K562 (cell line): Measurements from ENCODE around the gene RFX3. TPM values are rescaled to one million over a fixed set of nuclear protein-coding genes. Genes with fewer than 3 reads are reported as not detected.

Experiments
- ATAC-seq: fragments of 200-7000 bp; cut with Tn5 transposase; 3 replicates; pipeline ENCODE4 v1.9.1; 2020; ENCODE audit warnings: moderate library complexity
- BruUV-seq: library from RNA; stranded (reverse); fragments of 400-500 nt; replicated peaks from 2 replicates; lab custom pipeline; 2021; lab: Mats Ljungman, UMichigan
- CTCF ChIA-PET: fragments of 300-600 bp; formaldehyde crosslinking; extraction: SDS; loops from one replicate; lab custom pipeline; 2021; ENCODE audit warnings: low intra/inter-chr PET ratio; lab: Yijun Ruan, JAX
- POLR2A ChIA-PET: fragments of 300-600, 350-650 bp; sonication (Branson Sonifier 250); formaldehyde crosslinking; extraction: SDS; loops from one replicate; lab custom pipeline; 2021; ENCODE audit warnings: antibody characterized with exemption, inconsistent platforms; lab: Yijun Ruan, JAX
- DNase-seq, 4 experiments: peaks; one replicate each; pipeline versions ENCODE4 v3.0.0 to v3.0.0-alpha.2; 2011 to 2018; ENCODE audit warnings: low spot score in 3 of 4, mixed read lengths in 3 of 4; ENCODE audit errors: extremely low read depth in 1 of 4
- FAIRE-seq: peaks from 2 replicates; lab custom pipeline; 2011; peaks lifted over from hg19 to GRCh38; lab: Jason Lieb, UNC
- H2AFZ ChIP-seq: 2 replicates; pipeline ENCODE4 v1.6.0; 2011; ENCODE audit warnings: low read depth, low read length, control low read depth, inconsistent platforms
- H3K27ac ChIP-seq: fragments of 200-600 bp; 3 replicates; pipeline ENCODE4 v1.8.0; 2011; ENCODE audit warnings: low read depth, mild to moderate bottlenecking, control low read depth, inconsistent platforms, low read length, moderate library complexity, mixed read lengths; ENCODE audit errors: extremely low read depth
- H3K27me3 ChIP-seq, 2 experiments: fragments of 300-600 bp in 1 of 2; 2 replicates in 1 of 2; 3 replicates in 1 of 2; pipeline versions ENCODE4 v1.6.0 to v1.8.0; 2011; ENCODE audit warnings: inconsistent platforms in 2 of 2, low read length in 2 of 2, mild to moderate bottlenecking in 1 of 2, mixed read lengths in 1 of 2, moderate library complexity in 1 of 2; ENCODE audit not compliant: control insufficient read depth in 2 of 2, insufficient read depth in 2 of 2
- H3K36me3 ChIP-seq: fragments of 300-600 bp; 3 replicates; pipeline ENCODE4 v1.8.0; 2011; ENCODE audit warnings: mild to moderate bottlenecking, low read length, inconsistent platforms; ENCODE audit not compliant: control insufficient read depth, insufficient read depth
- H3K4me1 ChIP-seq, 2 experiments: fragments of 200-600 bp in 1 of 2; replicated peaks in 1 of 2; 2 replicates in 1 of 2; 3 replicates in 1 of 2; pipeline versions ENCODE4 v1.5.1 to v1.8.0; 2011; ENCODE audit warnings: inconsistent platforms in 2 of 2, low read length in 2 of 2, mild to moderate bottlenecking in 1 of 2, mixed read lengths in 1 of 2, moderate library complexity in 1 of 2; ENCODE audit not compliant: control insufficient read depth in 2 of 2, insufficient read depth in 2 of 2
- H3K4me2 ChIP-seq: 2 replicates; pipeline ENCODE4 v1.6.1; 2011; ENCODE audit warnings: low read length, control low read depth, inconsistent platforms, mixed read lengths; ENCODE audit not compliant: insufficient read depth
- H3K4me3 ChIP-seq: fragments of 200-600 bp; sonication (generic), shearing (Covaris generic); 2 replicates; pipeline ENCODE4 v1.5.1; 2016; ENCODE audit warnings: control low read depth, inconsistent platforms
- H3K79me2 ChIP-seq: fragments of 200-600 bp; 3 replicates; pipeline ENCODE4 v1.8.0; 2011; ENCODE audit warnings: low read length, inconsistent platforms; ENCODE audit not compliant: control insufficient read depth, insufficient read depth
- H3K9ac ChIP-seq, 2 experiments: 2 replicates each; pipeline versions ENCODE4 v1.6.0 to v1.6.1; 2011; ENCODE audit warnings: low read depth in 2 of 2, low read length in 2 of 2, control low read depth in 1 of 2, inconsistent platforms in 1 of 2, mild to moderate bottlenecking in 1 of 2, mixed read lengths in 1 of 2; ENCODE audit not compliant: insufficient read depth in 1 of 2
- H3K9me1 ChIP-seq: one replicate; pipeline ENCODE4 v1.6.0; 2011; ENCODE audit warnings: inconsistent platforms, mild to moderate bottlenecking, low read length, moderate library complexity; ENCODE audit not compliant: control insufficient read depth, insufficient read depth
- H3K9me3 ChIP-seq: replicated peaks from 2 replicates; pipeline ENCODE4 v1.5.1; 2011; ENCODE audit warnings: low read depth, low read length, inconsistent platforms; ENCODE audit not compliant: control insufficient read depth, insufficient read depth
- H4K20me1 ChIP-seq: replicated peaks from 2 replicates; pipeline ENCODE4 v1.6.1; 2011; ENCODE audit warnings: low read length, inconsistent platforms, mixed read lengths; ENCODE audit not compliant: control insufficient read depth, insufficient read depth
- ADNP ChIP-seq: fragments of 200-800 bp; sonication (Bioruptor generic); IDR thresholded peaks from 2 replicates; pipeline ENCODE4 v1.6.1; 2016; ENCODE audit warnings: missing genetic modification characterization, missing compliant biosample characterization
- MAFF ChIP-seq: IDR thresholded peaks from 2 replicates; pipeline ENCODE4 v1.6.1; 2012; ENCODE audit warnings: low read length, improper control_type of control experiment
- MCM2 ChIP-seq: fragments of 450-650 bp; IDR thresholded peaks from 2 replicates; pipeline ENCODE4 v1.6.1; 2017; ENCODE audit warnings: low read depth, mild to moderate bottlenecking
- MCM3 ChIP-seq: fragments of 450-650 bp; IDR thresholded peaks from 2 replicates; pipeline ENCODE4 v1.6.1; 2016
- MYBL2 ChIP-seq, 2 experiments: fragments of 450-650 bp in 1 of 2; sonication (generic) in 1 of 2; formaldehyde crosslinking in 1 of 2; IDR thresholded peaks; 2 replicates each; pipeline versions ENCODE4 v1.6.1 to v1.8.1; 2017 to 2022; ENCODE audit warnings: borderline replicate concordance in 1 of 2, inconsistent platforms in 1 of 2, low read depth in 1 of 2, mild to moderate bottlenecking in 1 of 2, missing genetic modification reagents in 1 of 2, moderate library complexity in 1 of 2
- NFE2L1 ChIP-seq: fragments of 450-650 bp; IDR thresholded peaks from 2 replicates; pipeline ENCODE4 v1.6.1; 2016; ENCODE audit warnings: missing genetic modification characterization, low read depth, mild to moderate bottlenecking, missing compliant biosample characterization, moderate library complexity, borderline replicate concordance
- PHTF2 ChIP-seq: fragments of 250-450 bp; sonication (Bioruptor Pico); IDR thresholded peaks from 2 replicates; pipeline ENCODE4 v1.5.0; 2021; ENCODE audit warnings: mild to moderate bottlenecking
- RBM15 ChIP-seq: fragments of 200-400 bp; formaldehyde crosslinking; IDR thresholded peaks from 2 replicates; pipeline ENCODE4 v1.6.1; 2018; ENCODE audit warnings: mild to moderate bottlenecking, low read length, moderate library complexity; ENCODE audit not compliant: insufficient read depth
- RBM22 ChIP-seq: fragments of 200-400 bp; formaldehyde crosslinking; IDR thresholded peaks from 2 replicates; pipeline ENCODE4 v1.6.1; 2018; ENCODE audit warnings: low read length, low read depth; ENCODE audit not compliant: poor library complexity, severe bottlenecking
- SIN3A ChIP-seq, 2 experiments: fragments of 150-350 bp in 1 of 2; IDR thresholded peaks; 2 replicates each; pipeline ENCODE4 v1.6.1; 2011 to 2016; ENCODE audit warnings: borderline replicate concordance in 2 of 2, low read depth in 2 of 2, low read length in 2 of 2, mild to moderate bottlenecking in 2 of 2, moderate library complexity in 2 of 2; ENCODE audit not compliant: control insufficient read depth in 1 of 2
- SNRNP70 ChIP-seq: fragments of 200-400 bp; formaldehyde crosslinking; optimal IDR thresholded peaks from 2 replicates; pipeline ENCODE3; 2017; ENCODE audit warnings: low read depth, low read length
- ZNF57 ChIP-seq: fragments of 450-650 bp; formaldehyde crosslinking; IDR thresholded peaks from 2 replicates; pipeline ENCODE4 v1.4.0; 2020; ENCODE audit warnings: mild to moderate bottlenecking, moderate library complexity
- ZNF764 ChIP-seq: fragments of 250-450 bp; sonication (Bioruptor Pico); IDR thresholded peaks from 2 replicates; pipeline ENCODE4 v1.4.0; 2020; ENCODE audit warnings: low read depth, mild to moderate bottlenecking, moderate library complexity
- WGBS: fragments of 100-300 bp; shearing (Covaris generic); methylation state at CpG from one replicate; pipeline ENCODE4 v1.1.6; 2016; ENCODE audit warnings: low coverage, mixed read lengths; ENCODE audit not compliant: insufficient coverage; ENCODE audit errors: missing lambda C conversion rate; 5-methylcytosine and 5-hydroxymethylcytosine counted together
- in situ Hi-C: fragments of 300-500 bp; cut with MboI; formaldehyde crosslinking; loops from 4 replicates; pipeline ENCODE4 v1.15.0; 2018; ENCODE audit warnings: inconsistent platforms, mixed read lengths
- intact Hi-C: fragments of 100-400 bp; cut with micrococcal nuclease; formaldehyde crosslinking; loops from 2 replicates; pipeline ENCODE4 v1.14.2; 2022
- polyA plus RNA-seq, 8 experiments: library from polyadenylated mRNA; depleted of rRNA in 4 of 8; stranded (reverse) in 5 of 8; unstranded in 3 of 8; fragments of >200 nt; fragmentation: Nextera tagmentation in 2 of 8; fragmentation: Illumina TruSeq in 1 of 8; extraction: Ambion mirVana in 2 of 8; extraction: Trizol in 1 of 8; gene quantifications; 2 replicates each; pipeline versions ENCODE4 v1.2.1 to v1.2.3, GENCODE V29; 2011 to 2014; ENCODE audit warnings: inconsistent platforms in 1 of 8, missing spikeins in 1 of 8
- total RNA-seq, 7 experiments: library from RNA; depleted of rRNA in 6 of 7; stranded (reverse); fragments of >200 nt in 6 of 7; fragmentation: Illumina TruSeq in 2 of 7; extraction: Trizol in 2 of 7; gene quantifications; 2 replicates each; pipeline versions ENCODE4 v1.2.1 to v1.2.3, GENCODE V29; 2011 to 2021; ENCODE audit warnings: low replicate concordance in 1 of 7
- TF ChIP-seq, protein P1 (sequence below): fragments of 450-650 bp; IDR thresholded peaks from 2 replicates; pipeline ENCODE4 v1.6.1; 2016; ENCODE audit warnings: mild to moderate bottlenecking
- TF ChIP-seq, protein P2 (sequence below): fragments of 250-450 bp; sonication (Bioruptor Pico); IDR thresholded peaks from 2 replicates; pipeline ENCODE4 v1.4.0; 2020; ENCODE audit warnings: mild to moderate bottlenecking
- TF ChIP-seq, protein P3 (sequence below), 2 experiments: IDR thresholded peaks; 2 replicates each; pipeline ENCODE4 v1.6.1; 2012; ENCODE audit warnings: improper control_type of control experiment in 2 of 2, low read depth in 2 of 2, low read length in 2 of 2, borderline replicate concordance in 1 of 2

RFX3 gene
- total and polyA plus RNA-seq, 9 of the 15 experiments (the other 6 are each of a cell fraction or from before 2014, with no cell fraction given): 0.86 to 4.9 (median 2.0) TPM

DNA sequence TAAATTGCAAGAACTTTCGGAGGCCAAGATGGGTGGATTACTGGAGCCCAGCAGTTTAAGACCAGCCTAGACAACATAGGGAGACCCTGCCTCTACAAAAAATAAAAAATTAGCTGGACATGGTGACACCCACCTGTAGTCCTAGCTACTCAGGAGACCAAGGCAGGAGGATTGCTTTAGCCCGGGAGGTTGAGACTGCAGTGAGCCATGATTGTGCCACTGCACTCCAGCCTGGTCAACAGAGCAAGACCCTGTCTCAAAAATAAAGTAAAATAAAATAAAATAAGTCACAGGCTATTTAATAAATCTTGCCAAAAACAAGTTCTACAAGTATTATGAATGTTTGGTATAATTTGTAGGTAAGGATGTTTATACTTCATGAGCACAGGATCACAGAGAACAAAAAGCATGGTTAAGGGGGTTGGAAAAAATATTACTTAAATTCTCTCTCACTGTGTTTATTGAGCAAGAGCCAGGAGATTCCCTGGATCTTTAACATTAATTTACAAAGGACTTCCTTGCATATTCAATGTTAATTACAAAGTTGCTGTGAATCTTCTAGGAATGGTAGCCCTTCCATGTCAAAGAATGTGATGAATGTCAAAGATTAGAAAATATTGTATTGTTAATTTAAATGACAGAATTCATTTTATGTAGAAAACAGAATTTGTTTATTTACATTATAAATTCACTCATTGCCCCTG lies 164.0 kb downstream of the RFX3 start:
- ChIA-PET CTCF (no interaction called here), POLR2A (no interaction called here)
- ATAC-seq (no peak), DNase-seq (no peak), FAIRE-seq (no peak)
- Histone ChIP-seq H2AFZ (no peak overlapping the region), H3K4me1 (no peaks in the 10 kb centered on the region), H3K27me3 (no peaks in the 10 kb centered on the region), H3K9ac (no peak overlapping the region), H3K4me2 (no peak overlapping the region), H3K9me3 (no peaks in the 10 kb centered on the region), H3K79me2 (no peaks in the 10 kb centered on the region), H4K20me1 (no peaks in the 10 kb centered on the region), H3K4me3 (no peak overlapping the region), H3K36me3 (no peaks in the 10 kb centered on the region), H3K27ac (no peak overlapping the region), H3K9me1 (no peaks in the 10 kb centered on the region)
- BruUV-seq: no TSS peak
- WGBS: 55% methylated on average over 2 of the region's 2 CpGs
- intact Hi-C loops: no loop called here
- in situ Hi-C loops: no loop called here
- TF ChIP-seq RBM22 (no peak), MCM3 (no peak), MCM2 (no peak), ZNF57 (CRISPR knock-in tag) (no peak), RBM15 (no peak), MYBL2 (IDR thresholded peaks at IDR 0.05; ENCODE audit: low read depth) (no peak), MYBL2 (CRISPR knock-in tag; IDR thresholded peaks at IDR 0.05; ENCODE audit: borderline replicate concordance) (no peak), SNRNP70 (no peak), NFE2L1 (tag) (no peak), MAFF (no peak), ZNF764 (CRISPR knock-in tag) (no peak), SIN3A (IDR thresholded peaks at IDR 0.05; ENCODE audit: borderline replicate concordance in 2 of 2, control insufficient read depth in 1 of 2, low read depth in 2 of 2, low read length in 2 of 2) (no peak), PHTF2 (CRISPR knock-in tag) (no peak), ADNP (tag) (no peak)
- TF ChIP-seq, protein P1, sequence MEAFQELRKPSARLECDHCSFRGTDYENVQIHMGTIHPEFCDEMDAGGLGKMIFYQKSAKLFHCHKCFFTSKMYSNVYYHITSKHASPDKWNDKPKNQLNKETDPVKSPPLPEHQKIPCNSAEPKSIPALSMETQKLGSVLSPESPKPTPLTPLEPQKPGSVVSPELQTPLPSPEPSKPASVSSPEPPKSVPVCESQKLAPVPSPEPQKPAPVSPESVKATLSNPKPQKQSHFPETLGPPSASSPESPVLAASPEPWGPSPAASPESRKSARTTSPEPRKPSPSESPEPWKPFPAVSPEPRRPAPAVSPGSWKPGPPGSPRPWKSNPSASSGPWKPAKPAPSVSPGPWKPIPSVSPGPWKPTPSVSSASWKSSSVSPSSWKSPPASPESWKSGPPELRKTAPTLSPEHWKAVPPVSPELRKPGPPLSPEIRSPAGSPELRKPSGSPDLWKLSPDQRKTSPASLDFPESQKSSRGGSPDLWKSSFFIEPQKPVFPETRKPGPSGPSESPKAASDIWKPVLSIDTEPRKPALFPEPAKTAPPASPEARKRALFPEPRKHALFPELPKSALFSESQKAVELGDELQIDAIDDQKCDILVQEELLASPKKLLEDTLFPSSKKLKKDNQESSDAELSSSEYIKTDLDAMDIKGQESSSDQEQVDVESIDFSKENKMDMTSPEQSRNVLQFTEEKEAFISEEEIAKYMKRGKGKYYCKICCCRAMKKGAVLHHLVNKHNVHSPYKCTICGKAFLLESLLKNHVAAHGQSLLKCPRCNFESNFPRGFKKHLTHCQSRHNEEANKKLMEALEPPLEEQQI: no peak
- TF ChIP-seq, protein P2, sequence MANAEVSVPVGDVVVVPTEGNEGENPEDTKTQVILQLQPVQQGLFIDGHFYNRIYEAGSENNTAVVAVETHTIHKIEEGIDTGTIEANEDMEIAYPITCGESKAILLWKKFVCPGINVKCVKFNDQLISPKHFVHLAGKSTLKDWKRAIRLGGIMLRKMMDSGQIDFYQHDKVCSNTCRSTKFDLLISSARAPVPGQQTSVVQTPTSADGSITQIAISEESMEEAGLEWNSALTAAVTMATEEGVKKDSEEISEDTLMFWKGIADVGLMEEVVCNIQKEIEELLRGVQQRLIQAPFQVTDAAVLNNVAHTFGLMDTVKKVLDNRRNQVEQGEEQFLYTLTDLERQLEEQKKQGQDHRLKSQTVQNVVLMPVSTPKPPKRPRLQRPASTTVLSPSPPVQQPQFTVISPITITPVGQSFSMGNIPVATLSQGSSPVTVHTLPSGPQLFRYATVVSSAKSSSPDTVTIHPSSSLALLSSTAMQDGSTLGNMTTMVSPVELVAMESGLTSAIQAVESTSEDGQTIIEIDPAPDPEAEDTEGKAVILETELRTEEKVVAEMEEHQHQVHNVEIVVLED (CRISPR knock-in tag): no peak
- TF ChIP-seq, protein P3, sequence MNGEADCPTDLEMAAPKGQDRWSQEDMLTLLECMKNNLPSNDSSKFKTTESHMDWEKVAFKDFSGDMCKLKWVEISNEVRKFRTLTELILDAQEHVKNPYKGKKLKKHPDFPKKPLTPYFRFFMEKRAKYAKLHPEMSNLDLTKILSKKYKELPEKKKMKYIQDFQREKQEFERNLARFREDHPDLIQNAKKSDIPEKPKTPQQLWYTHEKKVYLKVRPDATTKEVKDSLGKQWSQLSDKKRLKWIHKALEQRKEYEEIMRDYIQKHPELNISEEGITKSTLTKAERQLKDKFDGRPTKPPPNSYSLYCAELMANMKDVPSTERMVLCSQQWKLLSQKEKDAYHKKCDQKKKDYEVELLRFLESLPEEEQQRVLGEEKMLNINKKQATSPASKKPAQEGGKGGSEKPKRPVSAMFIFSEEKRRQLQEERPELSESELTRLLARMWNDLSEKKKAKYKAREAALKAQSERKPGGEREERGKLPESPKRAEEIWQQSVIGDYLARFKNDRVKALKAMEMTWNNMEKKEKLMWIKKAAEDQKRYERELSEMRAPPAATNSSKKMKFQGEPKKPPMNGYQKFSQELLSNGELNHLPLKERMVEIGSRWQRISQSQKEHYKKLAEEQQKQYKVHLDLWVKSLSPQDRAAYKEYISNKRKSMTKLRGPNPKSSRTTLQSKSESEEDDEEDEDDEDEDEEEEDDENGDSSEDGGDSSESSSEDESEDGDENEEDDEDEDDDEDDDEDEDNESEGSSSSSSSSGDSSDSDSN (IDR thresholded peaks at IDR 0.05; ENCODE audit: borderline replicate concordance in 1 of 2, low read depth in 2 of 2, low read length in 2 of 2): no peak
